ENCODE measurements around the gene ADCY2. TPM values are rescaled to one million over a fixed set of nuclear protein-coding genes. Genes with fewer than 3 reads are reported as not detected.

Gene ADCY2
- total and polyA plus RNA-seq, 7 experiments from 2014 or later, result not detected

- Histone ChIP-seq H3K4me3 (ENCODE audit: low read length) (no peak overlapping the region), H3K27me3 (ENCODE audit: control insufficient read depth in 2 of 2, insufficient read depth in 2 of 2, low read length in 2 of 2) (no peaks in the 10 kb centered on the region), H3K9me3 (ENCODE audit: control insufficient read depth in 2 of 3, low read length in 3 of 3) (no peaks in the 10 kb centered on the region), H3K36me3 (ENCODE audit: control insufficient read depth in 2 of 3, insufficient read depth in 3 of 3, low read length in 3 of 3) (no peaks in the 10 kb centered on the region), H3K4me1 (ENCODE audit: control insufficient read depth in 2 of 2, insufficient read depth in 2 of 2, low read length in 2 of 2) (no peaks in the 10 kb centered on the region), H3K27ac (ENCODE audit: low read depth, low read length) (no peak overlapping the region)
- Mint-ChIP-seq H3K4me3 (no peak overlapping the region), H3K27ac (no peak overlapping the region), H3K27me3 (peaks cover 0 to 5% (median 0%) of the 10 kb centered on the region in 5 donors), H3K4me1 (no peaks in the 10 kb centered on the region), H3K36me3 (no peaks in the 10 kb centered on the region), H3K9me3 (peaks cover 0 to 17% (median 2%) of the 10 kb centered on the region in 11 donors)
- intact Hi-C loops (cut with micrococcal nuclease), result no loop called here
- ATAC-seq (no peak), DNase-seq (no peak)
- ChIA-PET POLR2A (no interaction called here), CTCF (no interaction called here)
These were observed 120.3 kb downstream of the ADCY2 start for GRCh38 chr5:7516253-7516652.

GRCh38 chr5:7517006-7517405, 121.1 kb downstream of the ADCY2 start:
- Mint-ChIP-seq H3K27ac (no peak overlapping the region), H3K27me3 (peaks cover 0 to 5% (median 0%) of the 10 kb centered on the region in 5 donors), H3K36me3 (no peaks in the 10 kb centered on the region), H3K4me1 (no peaks in the 10 kb centered on the region), H3K9me3 (peaks cover 0 to 17% (median 2%) of the 10 kb centered on the region in 11 donors), H3K4me3 (no peak overlapping the region)
- Histone ChIP-seq H3K27ac (ENCODE audit: low read depth, low read length) (no peak overlapping the region), H3K4me3 (ENCODE audit: low read length) (no peak overlapping the region), H3K27me3 (ENCODE audit: control insufficient read depth in 2 of 2, insufficient read depth in 2 of 2, low read length in 2 of 2) (no peaks in the 10 kb centered on the region), H3K4me1 (ENCODE audit: control insufficient read depth in 2 of 2, insufficient read depth in 2 of 2, low read length in 2 of 2) (no peaks in the 10 kb centered on the region), H3K9me3 (ENCODE audit: control insufficient read depth in 2 of 3, low read length in 3 of 3) (no peaks in the 10 kb centered on the region), H3K36me3 (ENCODE audit: control insufficient read depth in 2 of 3, insufficient read depth in 3 of 3, low read length in 3 of 3) (no peaks in the 10 kb centered on the region)
- intact Hi-C loops (cut with micrococcal nuclease), result no loop called here
- ChIA-PET POLR2A (no interaction called here), CTCF (no interaction called here)
- ATAC-seq (no peak), DNase-seq (no peak)

GRCh38 chr5:7518947-7519560, 123.1 kb downstream of the ADCY2 start:
- no peak overlapping the region for H3K4me3 Mint-ChIP-seq
- H3K36me3 Mint-ChIP-seq, result no peaks in the 10 kb centered on the region
- POLR2A ChIA-PET, result no interaction called here
- Histone ChIP-seq H3K9me3 (ENCODE audit: control insufficient read depth in 2 of 3, low read length in 3 of 3) (no peaks in the 10 kb centered on the region), H3K27ac (ENCODE audit: low read depth, low read length) (no peak overlapping the region), H3K36me3 (ENCODE audit: control insufficient read depth in 2 of 3, insufficient read depth in 3 of 3, low read length in 3 of 3) (no peaks in the 10 kb centered on the region), H3K4me3 (ENCODE audit: low read length) (no peak overlapping the region), H3K27me3 (ENCODE audit: control insufficient read depth in 2 of 2, insufficient read depth in 2 of 2, low read length in 2 of 2) (no peaks in the 10 kb centered on the region), H3K4me1 (ENCODE audit: control insufficient read depth in 2 of 2, insufficient read depth in 2 of 2, low read length in 2 of 2) (no peaks in the 10 kb centered on the region)
- H3K4me1 Mint-ChIP-seq, result no peaks in the 10 kb centered on the region
- CTCF ChIA-PET, result no interaction called here
- H3K9me3 Mint-ChIP-seq, result peaks cover 0 to 17% (median 0%) of the 10 kb centered on the region in 11 donors
- intact Hi-C loops (cut with micrococcal nuclease), result no loop called here
- H3K27me3 Mint-ChIP-seq, result peaks cover 0 to 5% (median 0%) of the 10 kb centered on the region in 5 donors
- ATAC-seq, result no peak
- no peak overlapping the region for H3K27ac Mint-ChIP-seq
- DNase-seq, result no peak

GRCh38 chr5:7519564-7519963, 123.6 kb downstream of the ADCY2 start:
- intact Hi-C loops (cut with micrococcal nuclease), result no loop called here
- H3K27me3 ChIP-seq (ENCODE audit: control insufficient read depth in 2 of 2, insufficient read depth in 2 of 2, low read length in 2 of 2), result no peaks in the 10 kb centered on the region
- H3K27ac ChIP-seq (ENCODE audit: low read depth, low read length), result no peak overlapping the region
- H3K27me3 Mint-ChIP-seq, result peaks cover 0 to 5% (median 0%) of the 10 kb centered on the region in 5 donors
- no peaks in the 10 kb centered on the region for H3K4me1 ChIP-seq (ENCODE audit: control insufficient read depth in 2 of 2, insufficient read depth in 2 of 2, low read length in 2 of 2)
- CTCF ChIA-PET, result no interaction called here
- no peak overlapping the region for H3K27ac Mint-ChIP-seq
- H3K9me3 Mint-ChIP-seq, result peaks cover 0 to 17% (median 3%) of the 10 kb centered on the region in 11 donors
- H3K4me1 Mint-ChIP-seq, result no peaks in the 10 kb centered on the region
- H3K36me3 ChIP-seq (ENCODE audit: control insufficient read depth in 2 of 3, insufficient read depth in 3 of 3, low read length in 3 of 3), result no peaks in the 10 kb centered on the region
- ATAC-seq, result no peak
- H3K36me3 Mint-ChIP-seq, result no peaks in the 10 kb centered on the region
- H3K4me3 ChIP-seq (ENCODE audit: low read length), result no peak overlapping the region
- DNase-seq, result no peak
- no peaks in the 10 kb centered on the region for H3K9me3 ChIP-seq (ENCODE audit: control insufficient read depth in 2 of 3, low read length in 3 of 3)
- POLR2A ChIA-PET, result no interaction called here
- no peak overlapping the region for H3K4me3 Mint-ChIP-seq

GRCh38 chr5:7529880-7530279, 133.9 kb downstream of the ADCY2 start:
- CTCF ChIA-PET, result no interaction called here
- intact Hi-C loops (cut with micrococcal nuclease), result no loop called here
- peaks cover 0 to 7% (median 4%) of the 10 kb centered on the region in 11 donors for H3K9me3 Mint-ChIP-seq

GRCh38 chr5:7533941-7534340, 138.0 kb downstream of the ADCY2 start:
- H3K36me3 Mint-ChIP-seq, result no peaks in the 10 kb centered on the region
- Histone ChIP-seq H3K27me3 (ENCODE audit: control insufficient read depth in 2 of 2, insufficient read depth in 2 of 2, low read length in 2 of 2) (no peaks in the 10 kb centered on the region), H3K9me3 (ENCODE audit: control insufficient read depth in 2 of 3, low read length in 3 of 3) (no peaks in the 10 kb centered on the region), H3K4me3 (ENCODE audit: low read length) (no peak overlapping the region), H3K4me1 (ENCODE audit: control insufficient read depth in 2 of 2, insufficient read depth in 2 of 2, low read length in 2 of 2) (no peaks in the 10 kb centered on the region), H3K27ac (ENCODE audit: low read depth, low read length) (no peak overlapping the region), H3K36me3 (ENCODE audit: control insufficient read depth in 2 of 3, insufficient read depth in 3 of 3, low read length in 3 of 3) (no peaks in the 10 kb centered on the region)
- intact Hi-C loops (cut with micrococcal nuclease), result no loop called here
- ChIA-PET POLR2A (no interaction called here), CTCF (no interaction called here)
- H3K27me3 Mint-ChIP-seq, result peaks cover 0 to 15% (median 0%) of the 10 kb centered on the region in 5 donors
- no peak overlapping the region for H3K4me3 Mint-ChIP-seq
- H3K9me3 Mint-ChIP-seq, result peaks cover 0 to 9% (median 5%) of the 10 kb centered on the region in 11 donors
- no peak for DNase-seq
- no peak overlapping the region for H3K27ac Mint-ChIP-seq
- ATAC-seq, result no peak
- H3K4me1 Mint-ChIP-seq, result peaks cover 0 to 1% (median 0%) of the 10 kb centered on the region in 7 donors

More at GRCh38 chr5:7529880-7530279, 133.9 kb downstream of the ADCY2 start:
- DNase-seq (no peak), ATAC-seq (no peak)
- Histone ChIP-seq H3K36me3 (ENCODE audit: control insufficient read depth in 2 of 3, insufficient read depth in 3 of 3, low read length in 3 of 3) (no peaks in the 10 kb centered on the region), H3K9me3 (ENCODE audit: control insufficient read depth in 2 of 3, low read length in 3 of 3) (no peaks in the 10 kb centered on the region), H3K27me3 (ENCODE audit: control insufficient read depth in 2 of 2, insufficient read depth in 2 of 2, low read length in 2 of 2) (no peaks in the 10 kb centered on the region), H3K4me1 (ENCODE audit: control insufficient read depth in 2 of 2, insufficient read depth in 2 of 2, low read length in 2 of 2) (no peaks in the 10 kb centered on the region), H3K27ac (ENCODE audit: low read depth, low read length) (no peak overlapping the region), H3K4me3 (ENCODE audit: low read length) (no peak overlapping the region)
- H3K27me3 Mint-ChIP-seq, result peaks cover 0 to 6% (median 0%) of the 10 kb centered on the region in 5 donors
- H3K36me3 Mint-ChIP-seq, result no peaks in the 10 kb centered on the region
- POLR2A ChIA-PET, result no interaction called here
- peaks cover 0 to 2% (median 0%) of the 10 kb centered on the region in 7 donors for H3K4me1 Mint-ChIP-seq
- no peak overlapping the region for H3K4me3 Mint-ChIP-seq
- H3K27ac Mint-ChIP-seq, result no peak overlapping the region

- POLR2A ChIA-PET, result no interaction called here
- H3K27me3 Mint-ChIP-seq, result peaks cover 0 to 15% (median 0%) of the 10 kb centered on the region in 5 donors
- no peaks in the 10 kb centered on the region for H3K27me3 ChIP-seq (ENCODE audit: control insufficient read depth in 2 of 2, insufficient read depth in 2 of 2, low read length in 2 of 2)
- intact Hi-C loops (cut with micrococcal nuclease), result no loop called here
- no peak for ATAC-seq
- no peak for DNase-seq
- CTCF ChIA-PET, result no interaction called here
- H3K4me1 ChIP-seq (ENCODE audit: control insufficient read depth in 2 of 2, insufficient read depth in 2 of 2, low read length in 2 of 2), result no peaks in the 10 kb centered on the region
- H3K4me1 Mint-ChIP-seq, result no peaks in the 10 kb centered on the region
- H3K36me3 Mint-ChIP-seq, result no peaks in the 10 kb centered on the region
- H3K9me3 ChIP-seq (ENCODE audit: control insufficient read depth in 2 of 3, low read length in 3 of 3), result no peaks in the 10 kb centered on the region
- H3K27ac ChIP-seq (ENCODE audit: low read depth, low read length), result no peak overlapping the region
- no peak overlapping the region for H3K27ac Mint-ChIP-seq
- no peak overlapping the region for H3K4me3 Mint-ChIP-seq
- no peaks in the 10 kb centered on the region for H3K36me3 ChIP-seq (ENCODE audit: control insufficient read depth in 2 of 3, insufficient read depth in 3 of 3, low read length in 3 of 3)
- H3K4me3 ChIP-seq (ENCODE audit: low read length), result no peak overlapping the region
- H3K9me3 Mint-ChIP-seq, result peaks cover 0 to 9% (median 5%) of the 10 kb centered on the region in 11 donors
These were observed 138.6 kb downstream of the ADCY2 start for GRCh38 chr5:7534505-7534904.

Data from naive thymus-derived CD4-positive, alpha-beta T cell (primary cell).